ENCODE data around the gene SCAPER.
"Not testable (repeated sequence)": the region's sequence is repeated elsewhere in the genome, so short reads cannot be mapped to it uniquely, and the experiment has no call there.

The SCAPER gene

GRCh38 chr15:76555247-76555646 is 349.9 kb downstream of the SCAPER start:
- intact Hi-C loops (cut with DNase I): no loop called here

GRCh38 chr15:76553564-76553963 is 351.6 kb downstream of the SCAPER start:
- no peak for DNase-seq
- intact Hi-C loops (cut with DNase I): no loop called here

More at GRCh38 chr15:76555247-76555646, 349.9 kb downstream of the SCAPER start:
- DNase-seq: no peak

- no peak for DNase-seq
- intact Hi-C loops (cut with DNase I): no loop called here
Observed at GRCh38 chr15:76553102-76553501, 352.0 kb downstream of the SCAPER start.

GRCh38 chr15:76546805-76547204 is 358.3 kb downstream of the SCAPER start:
- intact Hi-C loops (cut with DNase I): no loop called here
- no peak for DNase-seq

GRCh38 chr15:76533995-76534394 is 371.1 kb downstream of the SCAPER start:
- no peak for DNase-seq
- intact Hi-C loops (cut with DNase I): no loop called here

- no peak for DNase-seq
- intact Hi-C loops (cut with DNase I): no loop called here
Observed at GRCh38 chr15:76533060-76533820, 371.9 kb downstream of the SCAPER start.

- no peak for DNase-seq
- intact Hi-C loops (cut with DNase I): no loop called here
Observed at GRCh38 chr15:76529911-76530310, 375.2 kb downstream of the SCAPER start.

- intact Hi-C loops (cut with DNase I): no loop called here
- no peak for DNase-seq
Observed at GRCh38 chr15:76526111-76526510, 379.0 kb downstream of the SCAPER start.

GRCh38 chr15:76517910-76518309 is 387.2 kb downstream of the SCAPER start:
- intact Hi-C loops (cut with DNase I): no loop called here
- no peak for DNase-seq

- no peak for DNase-seq
- intact Hi-C loops (cut with DNase I): no loop called here
Observed at GRCh38 chr15:76514282-76514681, 390.9 kb downstream of the SCAPER start.

- no peak for DNase-seq
- intact Hi-C loops (cut with DNase I): no loop called here
Observed at GRCh38 chr15:76512971-76513370, 392.2 kb downstream of the SCAPER start.

- DNase-seq; intact Hi-C loops (cut with DNase I): not testable (repeated sequence)
Observed at GRCh38 chr15:76510663-76511062, 394.5 kb downstream of the SCAPER start.

GRCh38 chr15:76503804-76504203 is 401.3 kb downstream of the SCAPER start:
- intact Hi-C loops (cut with DNase I): no loop called here
- no peak for DNase-seq

GRCh38 chr15:76503121-76503520 is 402.0 kb downstream of the SCAPER start:
- intact Hi-C loops (cut with DNase I): no loop called here
- DNase-seq: no peak

- intact Hi-C loops (cut with DNase I): no loop called here
- no peak for DNase-seq
Observed at GRCh38 chr15:76502678-76503077, 402.5 kb downstream of the SCAPER start.

GRCh38 chr15:76502185-76502584 is 403.0 kb downstream of the SCAPER start:
- DNase-seq; intact Hi-C loops (cut with DNase I): not testable (repeated sequence)

- intact Hi-C loops (cut with DNase I): no loop called here
- DNase-seq: no peak
Observed at GRCh38 chr15:76501726-76502125, 403.4 kb downstream of the SCAPER start.

- intact Hi-C loops (cut with DNase I): no loop called here
- no peak for DNase-seq
Observed at GRCh38 chr15:76501011-76501410, 404.1 kb downstream of the SCAPER start.

GRCh38 chr15:76495487-76495886 is 409.7 kb downstream of the SCAPER start:
- DNase-seq: no peak
- intact Hi-C loops (cut with DNase I): no loop called here

GRCh38 chr15:76492538-76492937 is 412.6 kb downstream of the SCAPER start:
- no peak for DNase-seq
- intact Hi-C loops (cut with DNase I): no loop called here

GRCh38 chr15:76483752-76484151 is 421.4 kb downstream of the SCAPER start:
- intact Hi-C loops (cut with DNase I): no loop called here
- DNase-seq: no peak

Measured in head of caudate nucleus (tissue), 42 donors.